DOHH2 (cell line): ENCODE results near the gene ELAC2.

Source experiments
- EZH2phosphoT487 ChIP-seq: fragments of 200-600 bp; sonication (generic); IDR thresholded peaks from 2 replicates; pipeline ENCODE4 v1.6.1; 2017; ENCODE audit warnings: borderline replicate concordance, mild to moderate bottlenecking, antibody characterized with exemption, low read length, moderate library complexity, mixed read lengths
- TF ChIP-seq, protein P1 (sequence below): fragments of 200-600 bp; sonication (generic); IDR thresholded peaks from one replicate; pipeline ENCODE4 v1.5.1; 2014; ENCODE audit warnings: antibody characterized with exemption, mild to moderate bottlenecking, low read depth, low read length; ENCODE audit not compliant: poor library complexity, severe bottlenecking

- TF ChIP-seq EZH2phosphoT487 = no peak
- TF ChIP-seq, protein P1, sequence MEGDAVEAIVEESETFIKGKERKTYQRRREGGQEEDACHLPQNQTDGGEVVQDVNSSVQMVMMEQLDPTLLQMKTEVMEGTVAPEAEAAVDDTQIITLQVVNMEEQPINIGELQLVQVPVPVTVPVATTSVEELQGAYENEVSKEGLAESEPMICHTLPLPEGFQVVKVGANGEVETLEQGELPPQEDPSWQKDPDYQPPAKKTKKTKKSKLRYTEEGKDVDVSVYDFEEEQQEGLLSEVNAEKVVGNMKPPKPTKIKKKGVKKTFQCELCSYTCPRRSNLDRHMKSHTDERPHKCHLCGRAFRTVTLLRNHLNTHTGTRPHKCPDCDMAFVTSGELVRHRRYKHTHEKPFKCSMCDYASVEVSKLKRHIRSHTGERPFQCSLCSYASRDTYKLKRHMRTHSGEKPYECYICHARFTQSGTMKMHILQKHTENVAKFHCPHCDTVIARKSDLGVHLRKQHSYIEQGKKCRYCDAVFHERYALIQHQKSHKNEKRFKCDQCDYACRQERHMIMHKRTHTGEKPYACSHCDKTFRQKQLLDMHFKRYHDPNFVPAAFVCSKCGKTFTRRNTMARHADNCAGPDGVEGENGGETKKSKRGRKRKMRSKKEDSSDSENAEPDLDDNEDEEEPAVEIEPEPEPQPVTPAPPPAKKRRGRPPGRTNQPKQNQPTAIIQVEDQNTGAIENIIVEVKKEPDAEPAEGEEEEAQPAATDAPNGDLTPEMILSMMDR = no peak
Measured at GRCh38 chr17:13010959-13011358, 6.9 kb downstream of the ELAC2 start.
